A673 (cell line): ENCODE results near the gene SRBD1. TPM values are rescaled to one million over a fixed set of nuclear protein-coding genes. Genes with fewer than 3 reads are reported as not detected.

Experiments
- BruUV-seq: library from RNA; stranded (reverse); fragments of 400-500 nt; replicated peaks from 2 replicates; lab custom pipeline; 2021; lab: Mats Ljungman, UMichigan
- CTCF ChIA-PET: fragments of 300-600 bp; sonication (Branson Sonifier 250); formaldehyde crosslinking; loops from one replicate; lab custom pipeline; 2022; ENCODE audit warnings: antibody characterized with exemption; lab: Charles Lee
- POLR2A ChIA-PET: fragments of 300-600 bp; sonication (Branson Sonifier 250); formaldehyde crosslinking; loops from one replicate; lab custom pipeline; 2022; ENCODE audit warnings: antibody characterized with exemption; ENCODE audit not compliant: low non-redundant PET; lab: Charles Lee
- DNase-seq: peaks from one replicate; pipeline ENCODE4 v3.0.0-alpha.2; 2015; ENCODE audit warnings: low spot score
- H3K27ac ChIP-seq: fragments of 200-600 bp; sonication (generic); 2 replicates; pipeline ENCODE4 v1.5.1; 2016; ENCODE audit warnings: mixed run types, low read depth, mild to moderate bottlenecking, mixed read lengths, antibody characterized with exemption, low read length; ENCODE audit not compliant: poor library complexity, severe bottlenecking
- H3K27me3 ChIP-seq: fragments of 200-600 bp; sonication (generic); replicated peaks from 2 replicates; pipeline ENCODE4 v1.6.1; 2017; ENCODE audit warnings: mixed run types, low read depth, mild to moderate bottlenecking, mixed read lengths, antibody characterized with exemption, low read length; ENCODE audit not compliant: insufficient read depth, poor library complexity
- H3K36me3 ChIP-seq: fragments of 200-600 bp; sonication (generic); 2 replicates; pipeline ENCODE4 v1.6.1; 2016; ENCODE audit warnings: mixed run types, mild to moderate bottlenecking, mixed read lengths, antibody characterized with exemption, low read length; ENCODE audit not compliant: insufficient read depth, poor library complexity, severe bottlenecking
- H3K4me1 ChIP-seq: fragments of 200-600 bp; sonication (generic); 2 replicates; pipeline ENCODE4 v1.6.1; 2017; ENCODE audit warnings: mixed run types, mild to moderate bottlenecking, mixed read lengths, antibody characterized with exemption, low read length; ENCODE audit not compliant: insufficient read depth, poor library complexity, severe bottlenecking
- H3K4me3 ChIP-seq: fragments of 200-600 bp; sonication (generic); 2 replicates; pipeline ENCODE4 v1.5.1; 2016; ENCODE audit warnings: low read depth, mixed run types, mild to moderate bottlenecking, mixed read lengths, low read length; ENCODE audit not compliant: poor library complexity, severe bottlenecking
- H3K9me3 ChIP-seq: fragments of 200-600 bp; sonication (generic); 2 replicates; pipeline ENCODE4 v1.6.1; 2016; ENCODE audit warnings: mixed run types, low read depth, mild to moderate bottlenecking, mixed read lengths, antibody characterized with exemption, low read length; ENCODE audit not compliant: poor library complexity, severe bottlenecking
- EZH2 ChIP-seq: fragments of 200-600 bp; sonication (generic); IDR thresholded peaks from 2 replicates; pipeline ENCODE4 v1.6.1; 2017; ENCODE audit warnings: borderline replicate concordance, low read depth, mild to moderate bottlenecking, mixed read lengths, antibody characterized with exemption, low read length; ENCODE audit not compliant: poor library complexity, severe bottlenecking
- intact Hi-C: fragments of 100-400 bp; cut with micrococcal nuclease; formaldehyde crosslinking; loops from one replicate; pipeline ENCODE4 v1.10.0; 2022; ENCODE audit not compliant: unreplicated experiment
- total RNA-seq: library from RNA; stranded (reverse); gene quantifications from 2 replicates; pipeline ENCODE4 v1.2.3, GENCODE V29; 2021
- TF ChIP-seq, protein P1 (sequence below): fragments of 300-800, 200-600 bp; sonication (generic); conservative IDR thresholded peaks from 2 replicates; pipeline ENCODE4 v1.5.1; 2017; ENCODE audit warnings: low read depth, mild to moderate bottlenecking, antibody characterized with exemption, low read length, moderate library complexity, mixed read lengths

Gene SRBD1
- total RNA-seq, 1 experiment from 2014 or later: 21.9 TPM

DNA sequence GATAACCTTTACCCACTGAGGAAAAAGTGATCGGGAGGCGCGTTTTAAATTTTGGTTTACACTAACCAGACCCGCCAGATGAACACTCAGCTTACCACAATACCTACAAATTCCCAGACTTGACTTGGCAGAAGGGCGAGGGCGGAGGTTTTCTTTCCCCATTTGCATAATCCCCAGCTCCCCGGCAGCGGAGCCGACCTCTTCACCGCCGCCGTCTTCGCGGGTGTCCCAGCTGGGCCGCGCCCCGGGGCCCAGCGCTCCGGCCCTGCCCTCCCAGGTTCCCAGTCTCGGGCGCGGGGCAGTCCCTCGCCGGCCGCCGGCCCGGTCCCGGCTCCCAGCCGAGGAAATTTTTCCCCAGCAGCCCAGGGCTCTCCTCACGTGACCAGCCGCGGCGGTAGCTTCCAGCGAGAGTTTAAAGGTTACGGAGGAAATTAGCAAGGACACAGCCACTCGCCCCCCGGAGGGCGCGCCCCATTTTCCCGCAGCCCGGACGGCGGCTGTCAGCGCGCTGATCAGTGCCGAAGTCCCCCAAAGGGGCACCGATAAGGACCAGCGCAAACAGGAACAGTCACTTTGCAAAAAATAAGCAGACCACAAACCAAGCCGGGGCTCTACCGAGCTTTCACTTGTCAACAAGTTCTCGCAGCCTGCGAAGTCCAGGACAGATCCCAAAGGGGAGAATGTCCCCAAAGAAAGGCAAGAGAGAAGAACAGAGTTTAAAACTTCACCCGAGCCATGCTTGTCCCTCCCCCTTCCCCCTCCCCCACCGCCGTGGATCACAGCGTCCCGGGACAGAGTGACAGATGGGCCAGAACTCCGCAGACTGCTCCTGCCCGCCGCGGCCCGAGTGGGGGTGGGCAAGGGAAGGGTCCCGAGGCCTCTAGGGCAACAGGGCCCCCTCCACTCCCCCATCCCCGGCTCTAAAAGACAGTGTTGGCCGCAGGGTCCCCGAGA is 39.1 kb upstream of the SRBD1 start:
- CTCF ChIA-PET: interaction anchor here (0.7 to 0.8 kb wide), 2 partner anchors 170 to 294 kb away, joined by 4 to 6 read pairs; no protein-coding TSS in a partner anchor
- Histone ChIP-seq H3K9me3 (no peaks in the 10 kb centered on the region), H3K36me3 (no peaks in the 10 kb centered on the region), H3K27me3 (peaks cover 44% of the 10 kb centered on the region), H3K4me3 (peak overlapping the region; percentile 73), H3K4me1 (peaks cover 19% of the 10 kb centered on the region), H3K27ac (no peak overlapping the region)
- no TSS peak for BruUV-seq
- intact Hi-C loops: no loop called here
- peak; percentile 36 for DNase-seq
- POLR2A ChIA-PET: no interaction called here
- TF ChIP-seq, protein P1, sequence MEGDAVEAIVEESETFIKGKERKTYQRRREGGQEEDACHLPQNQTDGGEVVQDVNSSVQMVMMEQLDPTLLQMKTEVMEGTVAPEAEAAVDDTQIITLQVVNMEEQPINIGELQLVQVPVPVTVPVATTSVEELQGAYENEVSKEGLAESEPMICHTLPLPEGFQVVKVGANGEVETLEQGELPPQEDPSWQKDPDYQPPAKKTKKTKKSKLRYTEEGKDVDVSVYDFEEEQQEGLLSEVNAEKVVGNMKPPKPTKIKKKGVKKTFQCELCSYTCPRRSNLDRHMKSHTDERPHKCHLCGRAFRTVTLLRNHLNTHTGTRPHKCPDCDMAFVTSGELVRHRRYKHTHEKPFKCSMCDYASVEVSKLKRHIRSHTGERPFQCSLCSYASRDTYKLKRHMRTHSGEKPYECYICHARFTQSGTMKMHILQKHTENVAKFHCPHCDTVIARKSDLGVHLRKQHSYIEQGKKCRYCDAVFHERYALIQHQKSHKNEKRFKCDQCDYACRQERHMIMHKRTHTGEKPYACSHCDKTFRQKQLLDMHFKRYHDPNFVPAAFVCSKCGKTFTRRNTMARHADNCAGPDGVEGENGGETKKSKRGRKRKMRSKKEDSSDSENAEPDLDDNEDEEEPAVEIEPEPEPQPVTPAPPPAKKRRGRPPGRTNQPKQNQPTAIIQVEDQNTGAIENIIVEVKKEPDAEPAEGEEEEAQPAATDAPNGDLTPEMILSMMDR: no peak
- no peak for TF ChIP-seq EZH2

DNA sequence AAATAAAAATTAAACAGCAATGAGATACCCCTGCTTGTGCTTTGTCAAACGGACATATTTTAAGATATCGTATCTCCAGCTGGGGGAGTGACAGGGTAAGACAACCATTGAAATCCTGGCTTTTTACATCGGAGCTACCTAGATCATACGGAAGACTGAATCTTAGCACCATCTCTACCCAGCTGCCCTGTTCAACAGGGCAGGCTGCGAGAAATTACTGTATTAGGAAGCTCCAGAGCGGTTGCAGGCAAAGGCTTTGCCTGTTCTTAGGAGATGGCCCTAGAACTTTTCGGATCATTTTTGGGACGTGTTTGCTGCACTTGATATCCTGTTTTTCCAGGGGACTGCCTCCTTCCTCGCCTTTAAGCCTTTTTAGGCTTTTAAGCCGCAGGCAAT is 38.4 kb upstream of the SRBD1 start:
- Histone ChIP-seq H3K27me3 (peaks cover 44% of the 10 kb centered on the region), H3K4me3 (peak overlapping the region; percentile 73), H3K27ac (no peak overlapping the region), H3K9me3 (no peaks in the 10 kb centered on the region), H3K4me1 (peaks cover 19% of the 10 kb centered on the region), H3K36me3 (no peaks in the 10 kb centered on the region)
- ChIA-PET CTCF (no interaction called here), POLR2A (no interaction called here)
- no TSS peak for BruUV-seq
- intact Hi-C loops: no loop called here
- TF ChIP-seq, protein P1: no peak
- TF ChIP-seq EZH2: no peak
- DNase-seq: no peak

DNA sequence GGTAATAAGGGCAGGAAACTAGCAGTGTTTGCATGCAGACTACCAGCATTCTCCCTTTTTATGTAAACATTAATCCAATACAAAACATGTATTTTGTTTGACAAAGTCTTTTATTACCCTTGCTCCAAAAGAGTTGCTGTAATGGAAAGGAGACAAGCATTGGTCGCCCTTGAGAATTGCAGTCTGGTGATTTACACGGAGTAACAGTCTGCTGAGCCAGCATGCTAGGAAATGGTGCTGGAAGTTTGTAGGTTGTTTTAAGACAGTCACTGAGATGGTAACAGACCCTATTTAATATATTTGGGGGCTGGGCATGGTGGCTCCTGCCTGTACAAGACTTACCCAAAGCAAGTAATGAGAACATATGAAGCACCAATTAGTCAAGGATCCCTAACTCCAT is 37.6 kb upstream of the SRBD1 start:
- BruUV-seq: no TSS peak
- Histone ChIP-seq H3K27me3 (peaks cover 40% of the 10 kb centered on the region), H3K4me3 (no peak overlapping the region), H3K4me1 (peaks cover 19% of the 10 kb centered on the region), H3K36me3 (no peaks in the 10 kb centered on the region), H3K9me3 (no peaks in the 10 kb centered on the region), H3K27ac (no peak overlapping the region)
- TF ChIP-seq, protein P1: no peak
- no peak for TF ChIP-seq EZH2
- ChIA-PET POLR2A (no interaction called here), CTCF (no interaction called here)
- no peak for DNase-seq
- intact Hi-C loops: no loop called here
